Type B pancreatic cell (in vitro differentiated cells): Measurements from ENCODE around the gene TCF4. TPM values are rescaled to one million over a fixed set of nuclear protein-coding genes. Genes with fewer than 3 reads are reported as not detected.

Experiments used
- DNase-seq: peaks from one replicate; pipeline ENCODE4 v3.0.0; 2021; ENCODE audit warnings: mixed read lengths; ENCODE audit not compliant: unreplicated experiment; ENCODE audit errors: extremely low spot score
- H3K27ac Mint-ChIP-seq: 2 replicates; pipeline ENCODE4 v1.8.0; 2021; ENCODE audit warnings: mild to moderate bottlenecking, mixed read lengths
- H3K27me3 Mint-ChIP-seq: 2 replicates; pipeline ENCODE4 v1.8.0; 2021; ENCODE audit warnings: mixed read lengths
- H3K36me3 Mint-ChIP-seq: 2 replicates; pipeline ENCODE4 v1.8.0; 2021; ENCODE audit warnings: mixed read lengths
- H3K4me1 Mint-ChIP-seq: one replicate; pipeline ENCODE4 v1.8.0; 2021; ENCODE audit warnings: mixed read lengths; ENCODE audit not compliant: unreplicated experiment
- H3K4me3 Mint-ChIP-seq: 2 replicates; pipeline ENCODE4 v1.8.0; 2021; ENCODE audit warnings: mild to moderate bottlenecking, mixed read lengths
- H3K9me3 Mint-ChIP-seq: 2 replicates; pipeline ENCODE4 v1.8.0; 2021; ENCODE audit warnings: mixed read lengths
- total RNA-seq: library from RNA; stranded (reverse); gene quantifications from 2 replicates; pipeline ENCODE4 v1.2.1, GENCODE V29; 2021; ENCODE audit warnings: low replicate concordance
- TF ChIP-seq, protein P1 (sequence below): fragments of 200-600 bp; sonication (generic); conservative IDR thresholded peaks from 2 replicates; pipeline ENCODE4 v1.5.0; 2021; ENCODE audit warnings: antibody characterized with exemption, mild to moderate bottlenecking

The TCF4 gene
- total RNA-seq, 1 donor from 2014 or later = 189 TPM

DNA sequence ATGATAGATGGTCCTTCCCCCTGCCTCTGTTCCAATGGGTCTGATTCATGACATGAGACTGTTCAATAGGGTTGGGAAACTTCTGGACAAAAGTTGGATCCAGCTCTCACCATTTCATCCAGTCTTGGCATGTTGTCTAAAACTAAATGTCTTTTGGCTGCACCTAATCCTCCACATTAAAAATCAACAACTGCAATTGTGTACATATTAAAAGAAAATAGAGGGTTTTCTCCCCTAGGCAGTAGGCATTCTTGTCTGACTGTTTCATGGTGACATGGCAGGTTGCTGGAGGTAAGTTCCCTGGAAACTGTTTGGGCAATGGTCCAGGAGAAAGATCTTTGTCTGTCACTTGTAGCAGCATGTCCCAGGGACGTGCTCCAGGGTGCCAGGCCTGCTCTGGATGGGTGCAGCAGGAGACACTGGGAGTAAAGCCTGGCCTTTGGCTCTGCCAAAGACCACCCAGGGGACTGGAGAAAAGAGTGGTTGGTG lies 135.8 kb downstream of the TCF4 start:
- Mint-ChIP-seq H3K4me1 (peaks cover 27% of the 10 kb centered on the region), H3K4me3 (no peak overlapping the region), H3K27me3 (no peaks in the 10 kb centered on the region), H3K36me3 (peaks cover 4% of the 10 kb centered on the region), H3K9me3 (no peaks in the 10 kb centered on the region), H3K27ac (peak overlapping the region; percentile 34)
- DNase-seq = no peak
- TF ChIP-seq, protein P1, sequence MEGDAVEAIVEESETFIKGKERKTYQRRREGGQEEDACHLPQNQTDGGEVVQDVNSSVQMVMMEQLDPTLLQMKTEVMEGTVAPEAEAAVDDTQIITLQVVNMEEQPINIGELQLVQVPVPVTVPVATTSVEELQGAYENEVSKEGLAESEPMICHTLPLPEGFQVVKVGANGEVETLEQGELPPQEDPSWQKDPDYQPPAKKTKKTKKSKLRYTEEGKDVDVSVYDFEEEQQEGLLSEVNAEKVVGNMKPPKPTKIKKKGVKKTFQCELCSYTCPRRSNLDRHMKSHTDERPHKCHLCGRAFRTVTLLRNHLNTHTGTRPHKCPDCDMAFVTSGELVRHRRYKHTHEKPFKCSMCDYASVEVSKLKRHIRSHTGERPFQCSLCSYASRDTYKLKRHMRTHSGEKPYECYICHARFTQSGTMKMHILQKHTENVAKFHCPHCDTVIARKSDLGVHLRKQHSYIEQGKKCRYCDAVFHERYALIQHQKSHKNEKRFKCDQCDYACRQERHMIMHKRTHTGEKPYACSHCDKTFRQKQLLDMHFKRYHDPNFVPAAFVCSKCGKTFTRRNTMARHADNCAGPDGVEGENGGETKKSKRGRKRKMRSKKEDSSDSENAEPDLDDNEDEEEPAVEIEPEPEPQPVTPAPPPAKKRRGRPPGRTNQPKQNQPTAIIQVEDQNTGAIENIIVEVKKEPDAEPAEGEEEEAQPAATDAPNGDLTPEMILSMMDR = no peak

DNA sequence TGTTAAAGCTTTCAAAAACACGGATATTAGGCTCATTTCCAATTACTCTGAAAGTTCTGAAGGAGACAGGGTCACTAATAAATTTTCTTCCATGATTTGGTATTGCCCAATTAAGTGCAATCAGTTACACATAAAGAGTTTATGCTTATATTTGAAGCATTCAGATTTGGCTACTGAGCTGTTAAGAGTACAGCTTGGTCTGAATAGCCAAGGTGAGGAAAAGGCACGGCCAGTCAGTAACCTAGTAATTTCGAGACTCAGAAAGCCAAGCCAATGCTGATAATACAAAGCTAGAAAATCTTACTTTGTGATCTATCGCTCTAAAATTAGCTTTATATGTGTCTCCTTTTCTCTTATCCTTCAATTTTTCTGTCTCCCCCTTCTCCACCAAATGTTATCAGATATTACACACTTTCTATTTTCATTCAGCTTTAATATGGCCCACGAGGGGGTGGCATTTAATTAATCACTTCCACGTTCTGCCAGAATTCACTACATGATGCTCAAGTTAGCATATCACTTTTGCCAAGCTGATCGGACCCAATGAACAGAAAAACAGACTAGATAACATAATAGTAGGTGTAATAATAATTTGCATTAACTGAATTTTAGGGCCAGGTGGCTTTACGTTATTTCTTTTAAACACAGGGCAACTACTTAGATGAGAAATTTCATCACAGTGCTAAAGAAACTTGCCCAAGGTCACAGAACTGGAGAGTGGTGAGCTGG lies 138.4 kb downstream of the TCF4 start:
- Mint-ChIP-seq H3K4me1 (peaks cover 23% of the 10 kb centered on the region), H3K27me3 (no peaks in the 10 kb centered on the region), H3K36me3 (peaks cover 14% of the 10 kb centered on the region), H3K9me3 (peaks cover 6% of the 10 kb centered on the region), H3K27ac (no peak overlapping the region), H3K4me3 (no peak overlapping the region)
- TF ChIP-seq, protein P1 = no peak
- DNase-seq = no peak

DNA sequence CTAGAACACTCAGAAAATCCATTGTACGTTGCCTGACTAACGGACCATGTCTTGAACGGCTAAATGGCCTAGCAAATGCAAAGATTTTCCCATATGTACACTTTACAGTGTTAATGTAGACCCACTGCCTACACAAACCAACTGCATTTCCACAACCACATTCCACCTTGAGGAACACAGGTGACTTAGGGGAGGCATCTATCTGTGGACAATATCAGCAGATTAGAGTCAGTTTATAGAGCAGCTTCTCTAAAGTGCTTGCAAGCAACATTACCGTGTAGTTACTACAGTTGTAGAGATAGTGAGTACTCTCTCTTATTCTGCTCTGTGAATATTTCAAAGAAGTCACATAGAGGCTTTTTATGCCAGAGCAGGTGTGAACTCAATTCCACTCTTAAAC lies 139.6 kb downstream of the TCF4 start:
- H3K4me3 Mint-ChIP-seq = no peak overlapping the region
- DNase-seq = no peak
- peaks cover 23% of the 10 kb centered on the region for H3K4me1 Mint-ChIP-seq
- H3K27me3 Mint-ChIP-seq = no peaks in the 10 kb centered on the region
- H3K27ac Mint-ChIP-seq = no peak overlapping the region
- TF ChIP-seq, protein P1 = no peak
- peaks cover 11% of the 10 kb centered on the region for H3K9me3 Mint-ChIP-seq
- peaks cover 22% of the 10 kb centered on the region for H3K36me3 Mint-ChIP-seq

DNA sequence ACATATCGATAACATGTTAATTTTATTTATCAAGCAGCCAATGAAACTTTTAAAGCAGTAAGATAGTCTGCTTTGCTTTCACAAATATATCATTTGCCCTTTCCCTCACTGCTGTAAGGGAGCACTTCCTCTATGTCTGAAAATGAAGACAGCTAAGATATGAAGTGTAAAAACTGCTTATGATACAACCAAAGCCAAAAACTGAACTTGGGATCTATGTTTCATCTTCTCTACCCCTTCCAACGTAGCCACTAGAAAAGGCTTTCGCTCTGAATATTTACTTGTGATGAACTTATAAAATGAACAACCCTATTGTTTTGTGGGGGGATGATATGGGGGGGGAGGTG lies 140.3 kb downstream of the TCF4 start:
- peaks cover 23% of the 10 kb centered on the region for H3K4me1 Mint-ChIP-seq
- H3K27ac Mint-ChIP-seq = no peak overlapping the region
- no peak overlapping the region for H3K4me3 Mint-ChIP-seq
- peaks cover 24% of the 10 kb centered on the region for H3K36me3 Mint-ChIP-seq
- H3K9me3 Mint-ChIP-seq = peaks cover 11% of the 10 kb centered on the region
- H3K27me3 Mint-ChIP-seq = no peaks in the 10 kb centered on the region
- TF ChIP-seq, protein P1 = no peak
- no peak for DNase-seq

DNA sequence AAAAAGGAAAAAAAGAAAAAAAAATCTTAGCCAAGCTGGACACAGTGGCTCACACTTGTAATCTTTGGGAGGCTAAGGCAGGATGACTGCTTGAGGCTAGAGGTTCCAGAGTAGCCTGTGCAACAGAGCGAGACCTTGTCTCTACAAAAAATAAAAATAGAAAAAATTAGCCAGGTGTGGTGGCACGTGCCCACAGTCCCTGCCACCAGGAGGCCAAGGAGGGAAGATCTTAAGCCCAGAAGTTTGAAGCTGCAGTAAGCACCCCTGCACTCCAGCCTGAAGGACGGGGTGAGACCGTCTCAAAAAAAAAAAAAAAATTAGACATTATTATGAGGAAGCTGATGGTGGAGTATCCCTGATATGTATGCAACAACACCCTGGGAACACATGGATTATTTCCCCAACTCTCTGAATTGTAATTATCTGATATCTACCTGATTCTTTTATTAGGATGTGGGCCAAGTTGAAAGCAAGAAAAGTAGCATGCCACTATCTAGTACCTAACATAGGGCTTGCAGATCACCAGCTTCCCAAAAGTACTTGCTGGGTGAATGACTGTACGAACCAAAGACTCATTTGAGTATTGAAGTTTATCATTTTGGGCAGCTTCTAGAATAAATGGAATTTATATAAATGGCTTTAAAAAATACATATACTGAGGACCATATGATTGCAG lies 140.9 kb downstream of the TCF4 start:
- no peak for DNase-seq
- Mint-ChIP-seq H3K36me3 (peaks cover 24% of the 10 kb centered on the region), H3K4me3 (no peak overlapping the region), H3K27ac (no peak overlapping the region), H3K27me3 (no peaks in the 10 kb centered on the region), H3K4me1 (peaks cover 20% of the 10 kb centered on the region), H3K9me3 (peaks cover 11% of the 10 kb centered on the region)
- TF ChIP-seq, protein P1 = no peak
